GM12892 (cell line): ENCODE measurements around the gene CACNG5.

ENCODE experiments used
- POLR2A ChIP-seq: IDR thresholded peaks from 2 replicates; pipeline ENCODE4 v1.6.1; 2011; ENCODE audit warnings: low read depth, low read length, control low read depth
- TAF1 ChIP-seq: IDR thresholded peaks from 2 replicates; pipeline ENCODE4 v1.6.1; 2011; ENCODE audit warnings: low read depth, mild to moderate bottlenecking, control low read depth, low read length, borderline replicate concordance

DNA sequence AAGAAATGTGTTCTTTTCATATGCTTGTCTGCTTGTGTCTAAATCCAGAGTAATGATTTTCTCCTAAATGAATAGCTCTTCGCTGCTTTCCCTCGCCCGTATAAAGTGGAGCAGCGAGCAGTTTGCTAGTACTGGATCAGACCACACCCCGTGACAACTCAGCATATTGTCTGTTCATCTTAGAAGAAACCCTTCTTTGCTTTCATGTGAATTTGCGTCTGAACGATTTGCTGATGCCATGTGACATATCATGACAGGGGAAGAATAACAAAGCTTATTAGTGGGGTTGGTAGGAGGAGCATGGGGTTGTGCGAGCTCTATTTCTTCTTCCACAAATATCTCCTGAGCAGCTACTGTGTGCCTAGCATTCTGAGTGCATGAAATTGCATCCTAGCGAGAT lies 85.5 kb downstream of the CACNG5 start:
- TF ChIP-seq POLR2A (no peak), TAF1 (no peak)
